Osteoblast (primary cell): Measurements from ENCODE around the gene NOTO. TPM values are rescaled to one million over a fixed set of nuclear protein-coding genes. Genes with fewer than 3 reads are reported as not detected.

ENCODE experiments used
- DNase-seq: peaks from one replicate; pipeline ENCODE4 v3.0.0; 2011; ENCODE audit warnings: low spot score, mixed read lengths; ENCODE audit not compliant: insufficient read length; ENCODE audit errors: missing footprints
- H2AFZ ChIP-seq: 2 replicates; pipeline ENCODE4 v1.6.0; 2011; ENCODE audit warnings: mild to moderate bottlenecking, low read length
- H3K27ac ChIP-seq: 2 replicates; pipeline ENCODE4 v1.5.1; 2011; ENCODE audit warnings: mild to moderate bottlenecking, low read depth, low read length, moderate library complexity
- H3K27me3 ChIP-seq: 2 replicates; pipeline ENCODE4 v1.6.0; 2012; ENCODE audit warnings: mild to moderate bottlenecking, control low read depth, inconsistent platforms, low read length, moderate library complexity; ENCODE audit not compliant: insufficient read depth
- H3K36me3 ChIP-seq: 2 replicates; pipeline ENCODE4 v1.5.1; 2011; ENCODE audit warnings: mild to moderate bottlenecking, low read length, control low read depth, moderate library complexity; ENCODE audit not compliant: insufficient read depth
- H3K4me1 ChIP-seq: 2 replicates; pipeline ENCODE4 v1.5.1; 2011; ENCODE audit warnings: mild to moderate bottlenecking, low read length, control low read depth, moderate library complexity; ENCODE audit not compliant: insufficient read depth
- H3K4me2 ChIP-seq: 2 replicates; pipeline ENCODE4 v1.6.0; 2011; ENCODE audit warnings: mild to moderate bottlenecking, low read length; ENCODE audit not compliant: insufficient read depth
- H3K4me3 ChIP-seq: fragments of 200-600 bp; sonication (generic); 3 replicates; pipeline ENCODE4 v1.5.1; 2012; ENCODE audit warnings: mild to moderate bottlenecking, low read length, inconsistent platforms; ENCODE audit not compliant: insufficient read depth
- H3K79me2 ChIP-seq: 2 replicates; pipeline ENCODE4 v1.6.0; 2012; ENCODE audit warnings: mild to moderate bottlenecking, low read length, control low read depth, inconsistent platforms; ENCODE audit not compliant: insufficient read depth
- H3K9me3 ChIP-seq: 2 replicates; pipeline ENCODE4 v1.5.1; 2011; ENCODE audit warnings: low read depth, low read length, control low read depth
- H4K20me1 ChIP-seq: 2 replicates; pipeline ENCODE4 v1.6.0; 2012; ENCODE audit warnings: mild to moderate bottlenecking, low read length, control low read depth; ENCODE audit not compliant: insufficient read depth
- CTCF ChIP-seq: IDR thresholded peaks from 2 replicates; pipeline ENCODE4 v1.5.1; 2011; ENCODE audit warnings: mild to moderate bottlenecking, low read depth, low read length, moderate library complexity; ENCODE audit errors: extremely low read depth
- total RNA-seq: library from RNA; depleted of rRNA; stranded (reverse); fragments of >200 nt; gene quantifications from 2 replicates; pipeline ENCODE4 v1.2.3, GENCODE V29; 2012

Gene NOTO
- total RNA-seq, 1 donor: not detected

- peak; percentile 100 for DNase-seq
- Histone ChIP-seq H3K27me3 (no peaks in the 10 kb centered on the region), H2AFZ (peak within 1 kb of the TSS; percentile 99), H3K9me3 (no peaks in the 10 kb centered on the region), H4K20me1 (peaks cover 39% of the 10 kb centered on the region), H3K79me2 (peaks cover 50% of the 10 kb centered on the region), H3K27ac (peak within 1 kb of the TSS; percentile 94), H3K4me1 (peaks cover 27% of the 10 kb centered on the region), H3K4me3 (peak within 1 kb of the TSS; percentile 88), H3K4me2 (peak within 1 kb of the TSS; percentile 100), H3K36me3 (peaks cover 15% of the 10 kb centered on the region)
- TF ChIP-seq CTCF: no peak
Measured at GRCh38 chr2:73233154-73233931, 31.0 kb downstream of the NOTO start, which contains the start of gene PRADC1. Gene PRADC1 (minus strand): TSS chr2:73233239. CDS start chr2:73233160, 79 bp downstream.

- no peaks in the 10 kb centered on the region for H3K9me3 ChIP-seq
- H4K20me1 ChIP-seq: peaks cover 48% of the 10 kb centered on the region
Measured at GRCh38 chr2:73233932-73234832, 31.8 kb downstream of the NOTO start, which contains the start of gene CCT7. Gene CCT7 (plus strand): TSS chr2:73234308. CDS start chr2:73234379, 71 bp downstream.

GRCh38 chr2:73235315-73236028, 33.1 kb downstream of the NOTO start:
- H3K36me3 ChIP-seq: peaks cover 21% of the 10 kb centered on the region
- no peaks in the 10 kb centered on the region for H3K9me3 ChIP-seq
- peaks cover 42% of the 10 kb centered on the region for H3K4me1 ChIP-seq
- H3K27me3 ChIP-seq: no peaks in the 10 kb centered on the region
- H3K79me2 ChIP-seq: peaks cover 70% of the 10 kb centered on the region
- peak overlapping the region; percentile 88 for H3K4me3 ChIP-seq
- TF ChIP-seq CTCF: no peak
- peak overlapping the region; percentile 94 for H3K27ac ChIP-seq
- H2AFZ ChIP-seq: no peak overlapping the region
- H3K4me2 ChIP-seq: peak overlapping the region; percentile 100
- peak; percentile 43 for DNase-seq
- peaks cover 60% of the 10 kb centered on the region for H4K20me1 ChIP-seq

More at GRCh38 chr2:73233932-73234832, 31.8 kb downstream of the NOTO start, which contains the start of gene CCT7:
- H2AFZ ChIP-seq: peak within 1 kb of the TSS; percentile 99
- H3K79me2 ChIP-seq: peaks cover 58% of the 10 kb centered on the region
- peak within 1 kb of the TSS; percentile 88 for H3K4me3 ChIP-seq
- H3K4me2 ChIP-seq: peak within 1 kb of the TSS; percentile 100
- H3K27me3 ChIP-seq: no peaks in the 10 kb centered on the region
- H3K4me1 ChIP-seq: peaks cover 32% of the 10 kb centered on the region
- H3K36me3 ChIP-seq: peaks cover 19% of the 10 kb centered on the region
- H3K27ac ChIP-seq: peak within 1 kb of the TSS; percentile 94
- peak; percentile 93 for DNase-seq
- no peak for TF ChIP-seq CTCF
